D721Med (cell line): Measurements from ENCODE around the gene SPTB.
"Not testable (repeated sequence)": the region's sequence is repeated elsewhere in the genome, so short reads cannot be mapped to it uniquely, and the experiment has no call there.

Experiments
- DNase-seq: peaks from one replicate; pipeline ENCODE4 v3.0.0; 2011; ENCODE audit warnings: low spot score; ENCODE audit not compliant: insufficient read length
- FAIRE-seq: peaks from 2 replicates; lab custom pipeline; 2011; peaks lifted over from hg19 to GRCh38; lab: Jason Lieb, UNC
- CTCF ChIP-seq: IDR thresholded peaks from 2 replicates; pipeline ENCODE4 v1.5.1; 2012; ENCODE audit warnings: mild to moderate bottlenecking, control low read depth; ENCODE audit not compliant: insufficient read depth; ENCODE audit errors: missing control alignments

The SPTB gene

GRCh38 chr14:64812412-64812811 is 67.3 kb downstream of the SPTB start:
- FAIRE-seq (no peak), DNase-seq (no peak)
- no peak for TF ChIP-seq CTCF

GRCh38 chr14:64811676-64812075 is 68.0 kb downstream of the SPTB start:
- no peak for TF ChIP-seq CTCF
- FAIRE-seq, result no peak
- DNase-seq, result no peak

GRCh38 chr14:64808449-64808848 is 71.3 kb downstream of the SPTB start:
- FAIRE-seq, result no peak
- DNase-seq, result no peak
- no peak for TF ChIP-seq CTCF

- TF ChIP-seq CTCF, result no peak
- FAIRE-seq, result no peak
- no peak for DNase-seq
These were observed 72.2 kb downstream of the SPTB start for GRCh38 chr14:64807551-64807950.

- no peak for TF ChIP-seq CTCF
- DNase-seq, result no peak
- no peak for FAIRE-seq
These were observed 72.7 kb downstream of the SPTB start for GRCh38 chr14:64806862-64807495.

GRCh38 chr14:64806202-64806861 is 73.4 kb downstream of the SPTB start:
- FAIRE-seq, result no peak
- no peak for TF ChIP-seq CTCF
- DNase-seq, result no peak

- DNase-seq, FAIRE-seq: not testable (repeated sequence)
These were observed 74.1 kb downstream of the SPTB start for GRCh38 chr14:64805646-64806045.
